Stimulated activated naive B cell treated with anti-CD40 and anti-IgM and Interleukin-4, amounts not matched to agents 10 μg/mL and 1 μg/mL and 100 μg/mL, for 72 hours (primary cell): ENCODE data around the gene CCDC3.
A peak's percentile ranks its signal among the peaks of the same experiment; 100 is the strongest.

Experiments used
- ATAC-seq, 2 donors: fragments of 150-1000 bp; cut with Tn5 transposase; replicated peaks; 2 replicates each; pipeline ENCODE4 v1.10.0; 2021; ENCODE audit warnings: moderate library complexity in 1 of 2
- DNase-seq: peaks from one replicate; pipeline ENCODE4 v3.0.0; 2021
- H3K27ac Mint-ChIP-seq: one replicate; pipeline ENCODE4 v1.8.0; 2022; ENCODE audit warnings: mild to moderate bottlenecking, mixed read lengths
- H3K27me3 Mint-ChIP-seq, 2 donors: one replicate each; pipeline ENCODE4 v1.8.0; 2022; ENCODE audit warnings: mixed read lengths in 2 of 2
- H3K36me3 Mint-ChIP-seq, 2 donors: one replicate each; pipeline ENCODE4 v1.8.0; 2022; ENCODE audit warnings: mixed read lengths in 2 of 2, mild to moderate bottlenecking in 1 of 2
- H3K4me1 Mint-ChIP-seq, 2 donors: one replicate each; pipeline ENCODE4 v1.8.0; 2022; ENCODE audit warnings: mixed read lengths in 2 of 2, mild to moderate bottlenecking in 1 of 2
- H3K4me3 Mint-ChIP-seq, 2 donors: one replicate each; pipeline ENCODE4 v1.8.0; 2022; ENCODE audit warnings: mild to moderate bottlenecking in 2 of 2, mixed read lengths in 2 of 2, moderate library complexity in 1 of 2
- H3K9me3 Mint-ChIP-seq, 2 donors: one replicate each; pipeline ENCODE4 v1.8.0; 2022; ENCODE audit warnings: mixed read lengths in 2 of 2, mild to moderate bottlenecking in 1 of 2

The CCDC3 gene

GRCh38 chr10:12941966-12942365 lies 59.5 kb downstream of the CCDC3 start:
- ATAC-seq = no peak
- H3K9me3 Mint-ChIP-seq = no peaks in the 10 kb centered on the region
- H3K36me3 Mint-ChIP-seq = no peaks in the 10 kb centered on the region
- H3K4me3 Mint-ChIP-seq = no peak overlapping the region
- peaks cover 14% of the 10 kb centered on the region in 2 donors for H3K27me3 Mint-ChIP-seq
- no peak overlapping the region for H3K27ac Mint-ChIP-seq
- peaks cover 4 to 6% of the 10 kb centered on the region in 2 donors for H3K4me1 Mint-ChIP-seq
- DNase-seq = no peak

DNA sequence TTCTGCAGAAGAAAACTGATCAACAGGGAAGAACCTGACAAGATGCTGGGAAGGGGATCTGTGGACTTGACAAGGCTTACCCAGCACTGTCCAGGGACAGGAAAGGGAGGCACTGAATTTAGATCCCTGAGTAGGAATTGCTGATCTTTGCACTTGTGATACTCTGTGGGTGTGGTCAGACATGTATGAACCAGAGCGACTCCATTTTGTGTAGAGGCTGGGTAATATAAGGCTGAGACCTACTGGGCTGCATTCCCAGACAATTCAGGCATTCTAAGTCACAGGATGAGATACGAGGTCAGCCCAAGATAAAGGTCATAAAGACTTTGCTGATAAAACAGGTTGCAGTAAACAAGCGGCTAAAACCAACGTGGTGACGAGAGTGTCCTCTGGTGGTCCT lies 60.7 kb downstream of the CCDC3 start:
- ATAC-seq (no peak), DNase-seq (no peak)
- peaks cover 14 to 20% of the 10 kb centered on the region in 2 donors for H3K27me3 Mint-ChIP-seq
- H3K36me3 Mint-ChIP-seq = no peaks in the 10 kb centered on the region
- no peaks in the 10 kb centered on the region for H3K9me3 Mint-ChIP-seq
- H3K4me1 Mint-ChIP-seq = peaks cover under 1 to 2% of the 10 kb centered on the region in 2 donors
- no peak overlapping the region for H3K27ac Mint-ChIP-seq
- H3K4me3 Mint-ChIP-seq = no peak overlapping the region

DNA sequence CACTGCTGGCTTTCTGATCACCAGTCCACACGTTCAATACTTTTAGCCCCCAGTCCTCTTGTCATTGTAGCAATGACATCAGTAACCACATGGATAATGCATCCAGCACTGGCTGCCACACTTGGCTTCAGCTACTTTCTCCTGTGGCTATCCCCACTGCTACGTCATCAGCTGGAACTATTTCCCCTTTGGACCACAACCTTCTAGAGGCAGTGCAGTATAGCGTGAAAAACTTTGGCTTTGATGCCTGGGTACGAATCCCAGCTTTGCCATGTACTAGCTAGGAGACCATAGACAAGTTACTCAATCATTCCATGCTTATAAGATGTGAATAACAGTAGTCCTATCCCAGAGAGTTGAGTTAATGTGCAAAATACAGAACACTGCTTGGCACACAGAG lies 63.2 kb downstream of the CCDC3 start:
- no peak for DNase-seq
- no peaks in the 10 kb centered on the region for H3K9me3 Mint-ChIP-seq

GRCh38 chr10:12937527-12937926 lies 64.0 kb downstream of the CCDC3 start:
- Mint-ChIP-seq H3K27me3 (peaks cover 14 to 28% of the 10 kb centered on the region in 2 donors), H3K4me3 (no peak overlapping the region), H3K4me1 (no peaks in the 10 kb centered on the region), H3K36me3 (no peaks in the 10 kb centered on the region), H3K27ac (no peak overlapping the region), H3K9me3 (no peaks in the 10 kb centered on the region)
- no peak for DNase-seq
- no peak for ATAC-seq

More for the DNA sequence above, 63.2 kb downstream of the CCDC3 start:
- Mint-ChIP-seq H3K4me3 (no peak overlapping the region), H3K4me1 (no peaks in the 10 kb centered on the region), H3K27me3 (peaks cover 14 to 28% of the 10 kb centered on the region in 2 donors), H3K36me3 (no peaks in the 10 kb centered on the region), H3K27ac (no peak overlapping the region)
- no peak for ATAC-seq

DNA sequence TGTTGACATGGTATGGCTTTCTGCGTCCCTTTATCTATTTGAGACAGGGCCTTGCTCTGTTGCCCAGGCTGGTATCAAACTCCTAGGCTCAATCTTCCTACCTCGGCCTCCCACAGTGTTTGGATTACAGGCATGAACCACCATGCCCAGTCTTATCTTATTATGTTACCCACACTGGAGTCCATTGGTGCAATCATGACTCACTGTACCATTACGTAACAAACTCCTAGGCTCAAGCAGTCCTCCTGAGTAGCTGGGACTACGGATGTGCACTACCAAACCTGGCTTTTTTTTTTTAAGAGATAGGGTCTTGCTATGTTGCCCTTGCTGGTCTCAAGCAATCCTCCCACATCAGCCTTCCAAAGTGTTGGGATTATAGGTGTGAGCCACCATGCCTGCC lies 66.7 kb downstream of the CCDC3 start:
- H3K27me3 Mint-ChIP-seq = peaks cover 14 to 28% of the 10 kb centered on the region in 2 donors
- no peaks in the 10 kb centered on the region for H3K4me1 Mint-ChIP-seq
- DNase-seq = no peak
- H3K4me3 Mint-ChIP-seq = no peak overlapping the region
- no peaks in the 10 kb centered on the region for H3K36me3 Mint-ChIP-seq
- no peaks in the 10 kb centered on the region for H3K9me3 Mint-ChIP-seq
- H3K27ac Mint-ChIP-seq = no peak overlapping the region
- ATAC-seq = no peak

- ATAC-seq (no peak), DNase-seq (no peak)
- Mint-ChIP-seq H3K9me3 (peaks cover 5% of the 10 kb centered on the region in 2 donors), H3K36me3 (no peaks in the 10 kb centered on the region), H3K4me1 (no peaks in the 10 kb centered on the region), H3K4me3 (no peak overlapping the region), H3K27me3 (peaks cover 0 to 10% of the 10 kb centered on the region in 2 donors), H3K27ac (no peak overlapping the region)
Observed at GRCh38 chr10:12929381-12929780, 72.1 kb downstream of the CCDC3 start.

DNA sequence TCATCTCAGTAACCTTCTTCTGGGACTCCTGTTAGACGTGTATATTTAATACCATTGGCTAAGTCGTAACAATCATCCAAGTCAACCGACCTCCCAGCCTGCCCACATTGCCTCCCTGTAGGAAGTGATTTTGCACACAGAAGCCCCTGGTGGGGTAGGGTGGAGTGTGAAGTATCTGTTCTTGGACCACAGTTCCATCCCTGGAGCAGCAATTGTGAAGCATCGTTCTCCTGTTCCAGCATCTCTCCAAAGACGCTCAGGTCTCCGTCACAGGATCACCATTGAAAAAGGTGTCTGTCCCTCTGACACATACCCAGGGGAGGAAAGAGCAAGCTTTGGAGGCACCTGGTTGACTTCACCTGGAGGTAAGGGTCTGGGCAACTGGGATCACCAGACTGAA lies 72.9 kb downstream of the CCDC3 start:
- peaks cover 2 to 5% of the 10 kb centered on the region in 2 donors for H3K27me3 Mint-ChIP-seq
- H3K36me3 Mint-ChIP-seq = no peaks in the 10 kb centered on the region
- H3K27ac Mint-ChIP-seq = no peak overlapping the region
- H3K4me1 Mint-ChIP-seq = no peaks in the 10 kb centered on the region
- H3K9me3 Mint-ChIP-seq = peaks cover 5% of the 10 kb centered on the region in 2 donors
- no peak for ATAC-seq
- DNase-seq = no peak
- H3K4me3 Mint-ChIP-seq = no peak overlapping the region

DNA sequence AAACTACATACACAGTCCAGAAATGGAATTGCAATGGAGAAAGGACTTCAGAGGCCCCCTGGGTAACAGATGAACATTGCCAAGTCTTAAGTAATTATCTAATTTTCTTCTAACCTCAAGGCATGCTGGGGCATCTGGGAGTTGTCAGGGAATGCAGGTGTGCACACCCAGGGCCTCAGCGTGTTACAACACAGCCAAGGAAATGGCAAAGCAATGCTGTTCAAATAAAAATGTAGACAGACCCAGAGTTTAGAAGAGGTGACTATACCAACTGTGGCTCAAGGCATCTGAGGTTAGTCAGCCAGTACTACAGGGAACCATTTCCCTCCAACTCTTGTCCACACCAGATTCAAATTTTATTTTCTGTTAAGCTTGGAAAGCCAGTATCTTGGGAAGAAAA lies 73.6 kb downstream of the CCDC3 start:
- H3K4me1 Mint-ChIP-seq = no peaks in the 10 kb centered on the region
- H3K27ac Mint-ChIP-seq = no peak overlapping the region
- DNase-seq (no peak), ATAC-seq (no peak)
- peaks cover 5% of the 10 kb centered on the region in 2 donors for H3K9me3 Mint-ChIP-seq
- H3K27me3 Mint-ChIP-seq = peaks cover 5 to 9% of the 10 kb centered on the region in 2 donors
- H3K4me3 Mint-ChIP-seq = no peak overlapping the region
- no peaks in the 10 kb centered on the region for H3K36me3 Mint-ChIP-seq

DNA sequence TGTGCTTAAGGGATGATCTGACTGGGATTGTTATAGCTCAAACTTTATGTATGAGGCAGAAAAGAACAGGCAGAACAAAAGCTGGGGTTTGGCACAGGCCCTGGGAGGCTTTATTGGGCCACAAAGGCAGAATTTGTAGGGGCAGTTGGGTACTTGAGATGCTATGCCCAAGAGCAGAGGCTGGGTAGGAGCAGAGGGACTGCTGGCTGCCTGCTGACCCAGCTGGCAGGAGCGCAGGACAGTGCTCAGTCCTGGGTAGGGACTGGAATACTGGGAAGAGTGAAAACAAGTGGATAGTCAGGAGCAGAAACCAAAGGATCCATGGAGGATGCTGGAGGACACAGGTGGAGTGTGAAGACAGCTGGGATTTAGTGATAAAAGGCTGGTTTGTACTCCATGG lies 75.7 kb downstream of the CCDC3 start:
- peaks cover 5% of the 10 kb centered on the region in 2 donors for H3K9me3 Mint-ChIP-seq
- no peaks in the 10 kb centered on the region for H3K4me1 Mint-ChIP-seq
- no peak for DNase-seq
- no peak overlapping the region for H3K27ac Mint-ChIP-seq
- no peak overlapping the region for H3K4me3 Mint-ChIP-seq
- no peaks in the 10 kb centered on the region for H3K36me3 Mint-ChIP-seq
- H3K27me3 Mint-ChIP-seq = peaks cover 5 to 16% of the 10 kb centered on the region in 2 donors
- ATAC-seq = no peak

GRCh38 chr10:12924911-12925310 lies 76.6 kb downstream of the CCDC3 start:
- DNase-seq = no peak
- Mint-ChIP-seq H3K27ac (no peak overlapping the region), H3K27me3 (peaks cover 5 to 16% of the 10 kb centered on the region in 2 donors), H3K36me3 (no peaks in the 10 kb centered on the region), H3K9me3 (peaks cover 5% of the 10 kb centered on the region in 2 donors), H3K4me1 (no peaks in the 10 kb centered on the region), H3K4me3 (no peak overlapping the region)
- no peak for ATAC-seq

- ATAC-seq (no peak), DNase-seq (no peak)
- Mint-ChIP-seq H3K9me3 (peaks cover 5% of the 10 kb centered on the region in 2 donors), H3K4me3 (no peak overlapping the region), H3K36me3 (no peaks in the 10 kb centered on the region), H3K27ac (no peak overlapping the region), H3K27me3 (peaks cover 5 to 16% of the 10 kb centered on the region in 2 donors), H3K4me1 (no peaks in the 10 kb centered on the region)
Observed at GRCh38 chr10:12922117-12922900, 79.2 kb downstream of the CCDC3 start.

GRCh38 chr10:12921163-12921562 lies 80.3 kb downstream of the CCDC3 start:
- no peak for ATAC-seq
- Mint-ChIP-seq H3K27me3 (peaks cover 5 to 16% of the 10 kb centered on the region in 2 donors), H3K36me3 (no peaks in the 10 kb centered on the region), H3K4me3 (no peak overlapping the region), H3K9me3 (peaks cover 0 to 1% of the 10 kb centered on the region in 2 donors), H3K4me1 (no peaks in the 10 kb centered on the region), H3K27ac (no peak overlapping the region)
- DNase-seq = no peak

DNA sequence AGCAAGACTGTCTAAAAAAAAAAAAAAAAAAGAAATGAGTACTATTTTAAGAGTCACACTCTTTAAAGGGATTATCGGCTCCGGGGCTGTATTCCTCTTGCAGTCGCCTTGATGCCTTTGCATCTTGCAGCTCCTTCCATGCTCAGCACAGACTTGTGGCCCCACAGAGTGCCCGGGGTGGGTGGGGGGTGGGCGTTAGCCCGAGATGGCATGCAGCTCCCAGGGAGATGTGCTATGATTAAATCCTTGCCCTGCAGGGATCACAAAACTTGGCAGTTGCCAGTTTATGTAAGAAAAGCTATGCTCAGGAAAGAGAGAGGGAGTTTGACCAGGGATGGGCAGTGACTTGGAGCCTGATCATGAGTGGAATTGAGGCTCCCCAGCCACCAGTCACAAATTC lies 81.9 kb downstream of the CCDC3 start:
- no peak overlapping the region for H3K27ac Mint-ChIP-seq
- H3K9me3 Mint-ChIP-seq = no peaks in the 10 kb centered on the region
- no peak overlapping the region for H3K4me3 Mint-ChIP-seq
- DNase-seq = no peak
- ATAC-seq = no peak
- peaks cover 0 to 3% of the 10 kb centered on the region in 2 donors for H3K4me1 Mint-ChIP-seq
- H3K36me3 Mint-ChIP-seq = no peaks in the 10 kb centered on the region
- H3K27me3 Mint-ChIP-seq = peaks cover 6 to 16% of the 10 kb centered on the region in 2 donors

- no peak overlapping the region for H3K4me3 Mint-ChIP-seq
- H3K36me3 Mint-ChIP-seq = no peaks in the 10 kb centered on the region
- no peak overlapping the region for H3K27ac Mint-ChIP-seq
- H3K4me1 Mint-ChIP-seq = peaks cover 0 to 3% of the 10 kb centered on the region in 2 donors
- DNase-seq = no peak
- H3K27me3 Mint-ChIP-seq = peaks cover 9 to 19% of the 10 kb centered on the region in 2 donors
- peaks cover 7 to 11% of the 10 kb centered on the region in 2 donors for H3K9me3 Mint-ChIP-seq
- no peak for ATAC-seq
Observed at GRCh38 chr10:12916587-12916986, 84.9 kb downstream of the CCDC3 start.

- H3K4me3 Mint-ChIP-seq = no peak overlapping the region
- peaks cover 0 to 3% of the 10 kb centered on the region in 2 donors for H3K4me1 Mint-ChIP-seq
- H3K36me3 Mint-ChIP-seq = no peaks in the 10 kb centered on the region
- no peak for DNase-seq
- H3K9me3 Mint-ChIP-seq = peaks cover 7 to 11% of the 10 kb centered on the region in 2 donors
- ATAC-seq = peak; percentile 34 to 45
- no peak overlapping the region for H3K27ac Mint-ChIP-seq
- H3K27me3 Mint-ChIP-seq = peaks cover 9 to 19% of the 10 kb centered on the region in 2 donors
Observed at GRCh38 chr10:12915637-12916168, 85.8 kb downstream of the CCDC3 start.
